Ureter (tissue), 1 donor: Measurements from ENCODE around the gene CSNK1A1L. TPM values are rescaled to one million over a fixed set of nuclear protein-coding genes. Genes with fewer than 3 reads are reported as not detected.

Experiments used
- DNase-seq: peaks from one replicate; pipeline ENCODE4 v3.0.0-alpha.2; 2020; ENCODE audit warnings: low spot score
- total RNA-seq: library from RNA; stranded (reverse); gene quantifications from one replicate; pipeline ENCODE4 v1.2.4, GENCODE V29; 2023
- donor health status: DM: yes; HTN: yes; CAD: no.

The CSNK1A1L gene
- total RNA-seq, 1 donor from 2014 or later = not detected

GRCh38 chr13:37106642-37107041 lies 1.2 kb upstream of the CSNK1A1L start:
- DNase-seq = no peak

- DNase-seq = no peak
These were observed 2.6 kb downstream of the CSNK1A1L start for GRCh38 chr13:37102896-37103295.

DNA sequence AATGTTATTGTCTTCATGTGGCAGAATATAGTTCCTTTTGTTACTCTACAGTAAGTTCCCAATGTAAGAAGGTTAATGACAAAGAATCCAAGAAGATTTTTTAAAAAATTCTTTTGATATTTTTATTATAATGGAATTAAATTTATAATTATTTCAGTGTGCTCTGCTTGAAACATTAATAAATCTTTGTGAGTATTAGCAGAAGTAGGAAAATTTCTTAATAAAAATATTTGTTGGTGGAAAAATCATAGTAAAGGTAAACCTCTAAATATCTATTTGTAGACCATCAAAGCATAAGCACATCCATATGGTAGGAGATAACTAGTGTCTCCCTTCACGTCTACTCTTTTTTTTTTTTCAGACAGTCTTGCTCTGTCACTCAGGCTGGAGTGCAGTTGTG lies 4.3 kb downstream of the CSNK1A1L start:
- no peak for DNase-seq

GRCh38 chr13:37100731-37101130 lies 4.7 kb downstream of the CSNK1A1L start:
- no peak for DNase-seq

DNA sequence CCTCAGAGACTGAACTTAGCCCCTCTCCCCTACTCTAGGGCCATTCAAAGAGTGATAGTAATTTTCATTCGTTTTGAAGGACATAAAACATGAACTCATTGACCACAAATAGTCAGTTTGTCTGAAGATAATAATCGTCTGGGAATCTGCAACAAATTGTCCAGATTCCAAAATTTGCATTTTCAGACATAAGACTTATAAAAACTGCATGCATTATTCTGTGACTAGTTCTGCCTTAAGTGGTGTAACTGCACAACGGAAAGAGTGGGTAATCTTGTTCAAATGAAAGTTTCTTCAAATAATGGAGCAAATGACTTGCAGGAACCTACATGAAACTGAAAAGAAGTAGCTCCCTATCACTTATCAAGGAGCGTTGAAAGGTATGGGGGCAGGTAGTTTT lies 8.4 kb downstream of the CSNK1A1L start:
- no peak for DNase-seq

- no peak for DNase-seq
These were observed 10.6 kb downstream of the CSNK1A1L start for GRCh38 chr13:37094840-37095239.

DNA sequence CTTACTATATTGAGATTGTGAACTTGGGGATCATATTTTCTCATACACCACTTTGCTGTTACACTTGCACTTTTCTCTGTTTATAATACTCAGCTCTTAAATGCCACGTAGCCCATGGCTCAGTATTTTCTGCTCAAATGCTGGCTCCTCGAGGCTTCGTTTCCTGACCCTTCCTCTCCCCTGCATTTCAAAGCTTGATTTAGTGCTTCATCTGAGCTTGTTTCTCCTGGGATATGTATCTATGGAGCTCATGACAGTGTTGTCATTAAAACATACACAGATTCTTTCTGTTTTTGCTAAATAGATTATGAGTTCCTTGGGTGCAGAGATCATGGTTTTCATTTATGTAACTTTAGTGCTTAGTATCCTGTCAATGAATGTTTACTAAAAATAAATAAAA lies 11.4 kb downstream of the CSNK1A1L start:
- no peak for DNase-seq

DNA sequence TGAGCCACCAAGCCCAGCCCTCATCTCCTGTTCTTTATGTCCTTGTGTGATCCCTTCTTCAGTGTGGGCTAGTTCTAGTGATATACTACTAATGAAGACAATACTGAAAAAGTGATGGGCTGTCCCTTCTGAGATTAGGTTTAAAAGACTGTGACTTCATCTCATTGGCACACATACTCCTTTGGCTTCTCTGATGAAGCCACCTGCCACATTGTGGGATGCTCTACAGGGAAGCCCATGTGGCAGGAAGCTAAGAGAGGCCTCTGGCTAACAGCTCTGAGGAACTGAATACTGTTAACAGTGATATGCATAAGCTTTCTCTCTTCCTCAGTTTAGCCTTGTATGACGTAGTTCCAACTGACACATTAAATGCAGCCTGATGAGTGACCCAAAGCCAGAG lies 13.6 kb downstream of the CSNK1A1L start:
- DNase-seq = no peak

- no peak for DNase-seq
These were observed 14.6 kb downstream of the CSNK1A1L start for GRCh38 chr13:37090912-37091311.

DNA sequence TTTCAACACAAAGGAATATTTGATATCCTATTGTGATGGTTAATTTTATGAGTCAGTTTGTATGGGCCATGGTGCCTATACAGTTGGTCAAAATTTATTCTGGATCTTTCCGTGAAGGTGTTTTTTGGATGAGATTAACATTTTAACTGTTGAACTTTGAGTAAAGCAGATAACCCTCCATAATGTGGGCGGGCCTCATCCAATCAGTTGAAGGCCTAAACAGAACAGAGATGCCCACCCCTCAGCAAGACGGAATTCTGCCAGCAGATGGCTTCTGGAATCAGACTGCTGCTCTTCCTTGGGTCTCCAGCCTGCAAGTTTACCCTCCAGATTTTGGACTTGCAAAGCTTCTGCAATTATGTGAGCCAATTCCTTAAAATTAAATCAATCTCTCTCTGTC lies 16.0 kb downstream of the CSNK1A1L start:
- no peak for DNase-seq

DNA sequence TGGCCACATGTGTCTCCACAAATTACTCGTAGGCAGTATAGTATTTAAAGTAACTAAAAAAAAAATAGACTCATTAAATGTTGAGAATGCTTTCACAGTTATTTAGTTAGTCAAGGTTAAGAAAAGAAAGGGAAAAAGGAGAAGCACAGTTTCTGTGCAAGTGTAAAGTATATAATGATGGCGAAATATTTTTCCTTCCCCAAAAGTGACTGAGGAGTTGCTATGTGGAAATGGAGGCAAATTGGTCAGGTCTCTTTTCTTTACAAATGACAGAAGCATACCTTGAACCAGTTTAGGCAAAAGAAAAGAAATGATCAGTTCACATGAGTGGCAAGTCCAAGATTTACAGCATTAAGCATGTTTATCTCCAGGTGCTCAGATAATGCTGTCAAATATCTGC lies 18.0 kb downstream of the CSNK1A1L start:
- no peak for DNase-seq

DNA sequence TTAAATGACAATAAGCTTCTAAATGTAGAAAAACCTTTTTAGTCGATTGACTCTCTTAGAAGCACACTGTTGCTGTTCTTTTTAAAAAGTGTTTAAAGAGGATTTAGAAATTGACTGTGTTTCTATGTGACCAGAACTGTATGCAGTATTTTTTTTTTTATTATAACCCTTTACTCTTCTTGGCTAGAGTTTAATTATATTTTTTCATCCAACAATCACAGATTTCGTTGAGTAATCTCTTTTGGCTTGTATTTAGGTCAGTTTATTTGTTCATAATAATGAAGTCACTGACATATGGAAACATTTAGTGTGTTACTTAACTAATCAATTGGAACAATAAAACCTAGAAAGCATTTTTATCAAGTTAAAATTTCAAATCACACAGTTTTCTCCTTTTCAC lies 19.9 kb downstream of the CSNK1A1L start:
- no peak for DNase-seq

DNA sequence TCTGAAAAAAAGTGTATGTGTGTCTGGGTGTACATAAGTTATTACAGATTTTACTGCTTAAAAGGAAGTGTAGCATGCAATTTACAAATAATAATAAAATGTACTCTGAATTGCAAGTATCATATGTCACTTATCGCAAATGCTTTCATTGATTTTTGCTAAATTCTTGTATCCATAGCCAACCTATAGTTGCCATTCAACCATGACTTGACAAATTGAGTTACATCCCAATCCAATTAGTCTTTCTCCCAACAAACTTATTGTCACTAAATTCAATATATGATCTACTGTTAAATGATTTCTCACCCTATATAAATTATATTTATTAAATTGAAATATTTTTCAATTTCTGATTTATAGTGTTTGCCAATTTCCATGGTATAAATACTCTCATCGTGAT lies 28.6 kb downstream of the CSNK1A1L start:
- DNase-seq = no peak

DNA sequence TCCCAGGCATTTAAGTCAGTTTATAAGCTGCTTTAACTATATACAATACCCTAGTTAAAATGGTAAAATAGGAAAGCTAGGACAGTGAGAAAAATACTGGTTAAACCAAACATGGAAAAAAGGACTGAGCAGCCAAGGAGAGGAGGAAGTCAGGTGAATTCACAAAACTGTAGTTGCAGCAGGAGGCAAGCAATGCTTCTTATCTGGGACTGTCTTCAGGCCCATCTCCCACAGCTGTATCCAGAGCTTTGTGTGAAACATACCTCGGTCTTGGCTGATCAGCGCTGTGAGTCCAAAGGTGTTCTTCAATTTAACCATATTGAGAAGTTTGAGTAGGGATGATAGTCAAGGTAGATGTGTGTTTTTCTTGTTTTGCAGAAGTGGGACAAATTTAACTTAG lies 30.3 kb downstream of the CSNK1A1L start:
- DNase-seq = no peak

- DNase-seq = no peak
These were observed 30.8 kb downstream of the CSNK1A1L start for GRCh38 chr13:37074703-37075102.

DNA sequence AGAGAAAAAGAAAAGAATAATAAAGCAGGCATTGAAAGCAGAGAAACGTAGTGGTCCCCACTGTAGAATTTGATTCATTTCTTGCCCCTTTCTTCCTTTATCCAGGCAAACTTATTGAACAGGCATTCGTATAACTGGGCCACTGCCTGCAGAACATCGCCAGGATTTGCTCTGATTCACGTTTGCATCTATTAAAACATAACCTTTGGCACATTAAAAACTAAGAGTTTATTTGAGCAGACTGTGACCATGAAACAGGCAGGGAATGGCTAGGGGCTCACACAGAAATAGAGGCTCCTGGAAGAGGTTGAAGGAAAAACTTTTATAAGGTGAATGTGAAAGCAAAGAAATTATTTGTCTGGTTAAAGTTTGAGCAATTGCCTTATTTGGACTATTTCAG lies 33.4 kb downstream of the CSNK1A1L start:
- no peak for DNase-seq

DNA sequence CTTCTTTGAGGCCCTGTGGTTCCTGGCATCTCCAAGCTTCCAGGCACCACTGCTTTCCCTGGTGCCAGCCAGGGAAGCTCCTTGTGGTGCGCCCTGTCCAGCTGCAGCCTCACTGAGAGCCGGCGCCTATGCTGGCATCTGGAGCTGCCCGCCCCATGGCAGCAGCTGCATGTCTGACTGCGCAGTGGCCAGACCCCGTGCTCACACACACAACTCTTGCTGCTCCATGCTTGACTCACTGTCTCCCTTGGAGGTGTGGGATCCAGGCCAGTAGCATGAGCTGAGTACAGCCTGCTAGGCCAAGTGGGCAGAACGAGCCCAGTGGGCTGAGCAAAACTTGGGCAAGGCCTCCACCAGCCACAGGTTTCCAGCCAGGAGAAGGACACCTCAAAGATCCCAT lies 34.5 kb downstream of the CSNK1A1L start:
- DNase-seq = no peak

- no peak for DNase-seq
These were observed 35.2 kb downstream of the CSNK1A1L start for GRCh38 chr13:37070145-37070695.

DNA sequence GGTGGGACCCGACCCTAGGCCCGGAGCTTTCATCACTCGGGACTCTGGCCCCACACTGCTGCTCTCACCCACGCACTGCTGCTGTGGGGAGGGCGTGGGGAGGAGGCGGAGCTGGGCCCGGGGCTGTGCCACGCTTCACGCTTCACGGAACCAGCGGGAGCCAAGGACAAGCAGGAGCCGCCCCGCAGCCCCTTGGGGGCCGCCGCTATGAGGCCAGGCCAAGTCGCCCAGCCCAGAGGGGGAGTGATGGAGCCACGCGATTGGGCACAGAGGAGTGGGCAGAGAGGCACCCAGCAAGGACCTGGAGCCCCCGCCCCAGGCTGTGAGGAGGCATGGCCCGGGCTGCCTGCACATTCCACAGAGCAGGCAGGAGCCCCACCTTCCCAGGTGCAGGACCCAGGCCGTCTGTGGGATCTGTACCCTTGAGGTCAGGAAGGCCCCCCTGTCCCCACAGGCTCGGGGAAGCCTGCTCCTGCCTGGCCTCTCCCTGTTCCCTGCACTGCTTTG lies 35.8 kb downstream of the CSNK1A1L start:
- DNase-seq = no peak

- DNase-seq = no peak
These were observed 36.5 kb downstream of the CSNK1A1L start for GRCh38 chr13:37068962-37069361.

DNA sequence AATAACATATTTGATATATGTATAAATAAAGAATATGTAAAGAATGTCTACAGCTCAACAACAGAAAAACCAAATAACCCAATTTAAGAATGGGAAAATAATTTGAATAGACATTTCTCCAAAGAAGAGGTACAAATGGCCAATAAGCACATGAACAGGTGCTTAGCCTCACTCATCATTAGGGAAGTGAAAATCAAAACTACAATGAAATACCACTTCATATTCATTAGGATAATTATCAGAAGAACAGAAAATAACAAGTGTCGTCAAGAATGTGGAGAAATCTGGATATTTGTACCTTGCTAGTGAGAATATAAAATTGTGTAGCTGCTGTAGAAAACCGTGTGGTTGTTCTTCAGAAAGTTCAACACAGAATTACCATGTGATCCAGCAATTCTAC lies 37.6 kb downstream of the CSNK1A1L start:
- no peak for DNase-seq

GRCh38 chr13:37065890-37066526 lies 39.5 kb downstream of the CSNK1A1L start:
- DNase-seq = no peak

GRCh38 chr13:37059848-37060192 lies 45.6 kb downstream of the CSNK1A1L start:
- DNase-seq = no peak
